NT2/D1 (cell line): ENCODE measurements around the gene GJA1.

ENCODE experiments used
- SUZ12 ChIP-seq: IDR thresholded peaks from 2 replicates; pipeline ENCODE4 v1.6.1; 2011; ENCODE audit not compliant: insufficient read length, insufficient read depth; ENCODE audit errors: extremely low read depth
- YY1 ChIP-seq: IDR thresholded peaks from 2 replicates; pipeline ENCODE4 v1.6.1; 2011; ENCODE audit not compliant: insufficient read length, insufficient read depth
- ZNF274 ChIP-seq: IDR thresholded peaks from 2 replicates; pipeline ENCODE4 v1.6.1; 2011; ENCODE audit warnings: mild to moderate bottlenecking, low read depth, low read length

- TF ChIP-seq ZNF274, result no peak
- TF ChIP-seq YY1, result no peak
- no peak for TF ChIP-seq SUZ12
Observed at GRCh38 chr6:121450242-121450641, 14.8 kb downstream of the GJA1 start.
